HepG2 (cell line): ENCODE measurements around the gene ATP2B3. TPM values are rescaled to one million over a fixed set of nuclear protein-coding genes. Genes with fewer than 3 reads are reported as not detected.

Experiments
- ATAC-seq: fragments of 200-7000 bp; cut with Tn5 transposase; 3 replicates; pipeline ENCODE4 v1.9.1; 2020; ENCODE audit warnings: mild to moderate bottlenecking, moderate library complexity
- BruUV-seq: library from RNA; stranded (reverse); fragments of 400-500 nt; replicated peaks from 2 replicates; lab custom pipeline; 2021; lab: Mats Ljungman, UMichigan
- CTCF ChIA-PET: fragments of 300-600 bp; formaldehyde crosslinking; extraction: SDS; loops from one replicate; lab custom pipeline; 2021; ENCODE audit warnings: low total read pairs, inconsistent platforms, low intra/inter-chr PET ratio; lab: Yijun Ruan, JAX
- POLR2A ChIA-PET: fragments of 350-600 bp; sonication (Branson Sonifier 250); formaldehyde crosslinking; loops from one replicate; lab custom pipeline; 2020; ENCODE audit warnings: antibody characterized with exemption, inconsistent platforms; lab: Yijun Ruan, JAX
- DNase-seq: peaks from one replicate; pipeline ENCODE4 v3.0.0-alpha.2; 2015; ENCODE audit warnings: low spot score
- FAIRE-seq: peaks from 3 replicates; lab custom pipeline; 2011; peaks lifted over from hg19 to GRCh38; lab: Jason Lieb, UNC
- H2AFZ ChIP-seq: one replicate; pipeline ENCODE4 v1.6.1; 2011; ENCODE audit warnings: low read length, inconsistent platforms
- H3K27ac ChIP-seq: fragments of 300-600 bp; 3 replicates; pipeline ENCODE4 v1.8.0; 2011; ENCODE audit warnings: mixed run types, mild to moderate bottlenecking, mixed read lengths, low read length, inconsistent platforms; ENCODE audit not compliant: insufficient read depth; ENCODE audit errors: extremely low read length
- H3K27me3 ChIP-seq, 2 experiments: fragments of 200-600 bp in 1 of 2; 2 replicates in 1 of 2; 3 replicates in 1 of 2; pipeline versions ENCODE4 v1.6.0 to v1.8.0; 2011; ENCODE audit warnings: low read length in 2 of 2, mild to moderate bottlenecking in 2 of 2, moderate library complexity in 2 of 2, inconsistent platforms in 1 of 2; ENCODE audit not compliant: insufficient read depth in 2 of 2, control insufficient read depth in 1 of 2
- H3K36me3 ChIP-seq, 2 experiments: fragments of 200-600 bp in 1 of 2; replicated peaks in 1 of 2; 2 replicates in 1 of 2; 3 replicates in 1 of 2; pipeline versions ENCODE4 v1.5.1 to v1.8.0; 2011; ENCODE audit warnings: low read length in 2 of 2, inconsistent platforms in 1 of 2; ENCODE audit not compliant: insufficient read depth in 2 of 2, control insufficient read depth in 1 of 2
- H3K4me1 ChIP-seq: 2 replicates; pipeline ENCODE4 v1.5.1; 2012; ENCODE audit warnings: low read length, inconsistent platforms; ENCODE audit not compliant: insufficient read depth
- H3K4me2 ChIP-seq: 2 replicates; pipeline ENCODE4 v1.6.0; 2011; ENCODE audit warnings: low read depth, low read length, inconsistent platforms
- H3K4me3 ChIP-seq, 3 experiments: fragments of 200-600 bp in 1 of 3; sonication (generic), shearing (Covaris generic) in 1 of 3; replicated peaks in 1 of 3; 2 replicates each; pipeline ENCODE4 v1.5.1; 2011 to 2016; ENCODE audit warnings: low read length in 3 of 3, inconsistent platforms in 2 of 3, low read depth in 2 of 3, mild to moderate bottlenecking in 2 of 3, control low read depth in 1 of 3, mixed read lengths in 1 of 3; ENCODE audit not compliant: insufficient read depth in 1 of 3
- H3K79me2 ChIP-seq: one replicate; pipeline ENCODE4 v1.6.1; 2011; ENCODE audit warnings: low read length, inconsistent platforms; ENCODE audit not compliant: insufficient read depth
- H3K9ac ChIP-seq: 2 replicates; pipeline ENCODE4 v1.6.0; 2011; ENCODE audit warnings: mild to moderate bottlenecking, low read depth, low read length, inconsistent platforms; ENCODE audit not compliant: insufficient read depth
- H3K9me3 ChIP-seq: 2 replicates; pipeline ENCODE4 v1.5.1; 2012; ENCODE audit warnings: mild to moderate bottlenecking, low read length
- H4K20me1 ChIP-seq: 2 replicates; pipeline ENCODE4 v1.6.0; 2011; ENCODE audit warnings: inconsistent platforms, mild to moderate bottlenecking, low read length, moderate library complexity; ENCODE audit not compliant: insufficient read depth
- KLF15 ChIP-seq: sonication (generic); formaldehyde crosslinking; IDR thresholded peaks from 2 replicates; pipeline ENCODE4 v1.8.1; 2023; ENCODE audit warnings: borderline replicate concordance, mild to moderate bottlenecking, inconsistent platforms, missing genetic modification reagents, mixed read lengths
- NR1H2 ChIP-seq: sonication (generic); formaldehyde crosslinking; IDR thresholded peaks from 2 replicates; pipeline ENCODE4 v1.8.1; 2022; ENCODE audit warnings: low read depth, missing genetic modification reagents, borderline replicate concordance
- RFX1 ChIP-seq: fragments of 450-650 bp; IDR thresholded peaks from 2 replicates; pipeline ENCODE4 v1.6.1; 2017
- SALL2 ChIP-seq: sonication (generic); formaldehyde crosslinking; IDR thresholded peaks from 2 replicates; pipeline ENCODE4 v1.8.1; 2023; ENCODE audit warnings: mild to moderate bottlenecking, missing genetic modification reagents, inconsistent platforms
- WGBS: methylation state at CpG from one replicate; pipeline ENCODE4 v1.1.6; 2017; ENCODE audit warnings: low lambda C conversion rate; 5-methylcytosine and 5-hydroxymethylcytosine counted together
- in situ Hi-C: cut with HindIII; loops from 2 replicates; pipeline ENCODE4 v1.10.0; 2017; ENCODE audit warnings: low pct_unique_long_range_greater_than_20kb; ENCODE audit not compliant: extremely low pct_ligation_motif_present
- intact Hi-C: fragments of 100-400 bp; cut with micrococcal nuclease; formaldehyde crosslinking; loops from one replicate; pipeline ENCODE4 v1.10.0; 2022; ENCODE audit not compliant: unreplicated experiment
- polyA plus RNA-seq, 8 experiments: library from polyadenylated mRNA; depleted of rRNA in 3 of 8; stranded (reverse) in 7 of 8; unstranded in 1 of 8; fragments of >200 nt; fragmentation: Illumina TruSeq in 4 of 8; extraction: Trizol in 4 of 8; gene quantifications; 2 replicates each; pipeline versions ENCODE4 v1.2.1 to v1.2.3, GENCODE V29; 2011 to 2016; ENCODE audit warnings: low read depth in 4 of 8, missing spikeins in 1 of 8, mixed read lengths in 1 of 8; ENCODE audit not compliant: insufficient read depth in 1 of 8
- total RNA-seq, 5 experiments: library from RNA; depleted of rRNA; stranded (reverse); fragments of >200 nt; fragmentation: Illumina TruSeq; extraction: Trizol; gene quantifications; 2 replicates each; pipeline ENCODE4 v1.2.3, GENCODE V29; 2016; ENCODE audit warnings: low read depth in 1 of 5
- TF ChIP-seq, protein P1 (sequence below): sonication (generic); formaldehyde crosslinking; IDR thresholded peaks from 2 replicates; pipeline ENCODE4 v1.8.0; 2022; ENCODE audit warnings: low read depth, missing genetic modification reagents
- TF ChIP-seq, protein P2 (sequence below): sonication (generic); formaldehyde crosslinking; IDR thresholded peaks from 2 replicates; pipeline ENCODE4 v1.4.0; 2020; ENCODE audit warnings: missing genetic modification reagents
- TF ChIP-seq, protein P3 (sequence below): sonication (generic); formaldehyde crosslinking; IDR thresholded peaks from 2 replicates; pipeline ENCODE4 v1.4.0; 2020; ENCODE audit warnings: missing genetic modification reagents

Gene ATP2B3
- total and polyA plus RNA-seq, 2 of the 13 experiments (the other 11 are each of a cell fraction or from before 2014, with no cell fraction given) = not detected

DNA sequence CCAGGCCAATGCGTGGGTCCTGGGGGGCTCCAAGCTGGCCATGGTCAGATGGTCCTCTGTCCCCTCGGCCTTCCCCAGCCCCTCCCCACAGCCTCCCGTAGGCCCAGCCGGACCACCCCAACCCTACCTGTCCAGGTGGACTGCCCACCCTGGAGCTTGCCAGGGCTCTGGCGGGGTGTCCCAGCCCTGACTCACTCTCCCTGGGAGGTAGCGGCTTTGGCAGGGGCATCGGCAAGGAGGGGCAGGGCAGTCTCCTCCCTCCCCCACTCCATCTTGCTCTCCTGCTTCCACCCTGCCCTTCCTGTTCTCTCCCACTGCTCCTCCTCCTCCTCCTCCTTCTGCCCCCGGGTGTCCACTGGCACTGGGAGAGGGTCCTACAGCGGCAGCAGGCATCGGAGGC, 15.3 kb upstream of the ATP2B3 start:
- TF ChIP-seq, protein P1, sequence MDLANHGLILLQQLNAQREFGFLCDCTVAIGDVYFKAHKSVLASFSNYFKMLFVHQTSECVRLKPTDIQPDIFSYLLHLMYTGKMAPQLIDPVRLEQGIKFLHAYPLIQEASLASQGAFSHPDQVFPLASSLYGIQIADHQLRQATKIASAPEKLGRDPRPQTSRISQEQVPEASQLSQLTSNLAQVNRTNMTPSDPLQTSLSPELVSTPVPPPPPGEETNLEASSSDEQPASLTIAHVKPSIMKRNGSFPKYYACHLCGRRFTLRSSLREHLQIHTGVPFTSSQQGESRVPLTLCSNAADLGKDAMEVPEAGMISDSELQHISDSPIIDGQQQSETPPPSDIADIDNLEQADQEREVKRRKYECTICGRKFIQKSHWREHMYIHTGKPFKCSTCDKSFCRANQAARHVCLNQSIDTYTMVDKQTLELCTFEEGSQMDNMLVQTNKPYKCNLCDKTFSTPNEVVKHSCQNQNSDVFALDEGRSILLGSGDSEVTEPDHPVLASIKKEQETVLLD (CRISPR knock-in tag) = no peak
- TF ChIP-seq SALL2 (CRISPR knock-in tag) (no peak), KLF15 (no peak), NR1H2 (no peak), RFX1 (no peak)
- TF ChIP-seq, protein P2, sequence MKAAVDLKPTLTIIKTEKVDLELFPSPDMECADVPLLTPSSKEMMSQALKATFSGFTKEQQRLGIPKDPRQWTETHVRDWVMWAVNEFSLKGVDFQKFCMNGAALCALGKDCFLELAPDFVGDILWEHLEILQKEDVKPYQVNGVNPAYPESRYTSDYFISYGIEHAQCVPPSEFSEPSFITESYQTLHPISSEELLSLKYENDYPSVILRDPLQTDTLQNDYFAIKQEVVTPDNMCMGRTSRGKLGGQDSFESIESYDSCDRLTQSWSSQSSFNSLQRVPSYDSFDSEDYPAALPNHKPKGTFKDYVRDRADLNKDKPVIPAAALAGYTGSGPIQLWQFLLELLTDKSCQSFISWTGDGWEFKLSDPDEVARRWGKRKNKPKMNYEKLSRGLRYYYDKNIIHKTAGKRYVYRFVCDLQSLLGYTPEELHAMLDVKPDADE = no peak
- TF ChIP-seq, protein P3, sequence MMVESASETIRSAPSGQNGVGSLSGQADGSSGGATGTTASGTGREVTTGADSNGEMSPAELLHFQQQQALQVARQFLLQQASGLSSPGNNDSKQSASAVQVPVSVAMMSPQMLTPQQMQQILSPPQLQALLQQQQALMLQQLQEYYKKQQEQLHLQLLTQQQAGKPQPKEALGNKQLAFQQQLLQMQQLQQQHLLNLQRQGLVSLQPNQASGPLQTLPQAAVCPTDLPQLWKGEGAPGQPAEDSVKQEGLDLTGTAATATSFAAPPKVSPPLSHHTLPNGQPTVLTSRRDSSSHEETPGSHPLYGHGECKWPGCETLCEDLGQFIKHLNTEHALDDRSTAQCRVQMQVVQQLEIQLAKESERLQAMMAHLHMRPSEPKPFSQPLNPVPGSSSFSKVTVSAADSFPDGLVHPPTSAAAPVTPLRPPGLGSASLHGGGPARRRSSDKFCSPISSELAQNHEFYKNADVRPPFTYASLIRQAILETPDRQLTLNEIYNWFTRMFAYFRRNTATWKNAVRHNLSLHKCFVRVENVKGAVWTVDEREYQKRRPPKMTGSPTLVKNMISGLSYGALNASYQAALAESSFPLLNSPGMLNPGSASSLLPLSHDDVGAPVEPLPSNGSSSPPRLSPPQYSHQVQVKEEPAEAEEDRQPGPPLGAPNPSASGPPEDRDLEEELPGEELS = no peak
- Histone ChIP-seq H3K27me3 (no peaks in the 10 kb centered on the region), H3K4me2 (no peak overlapping the region), H3K4me1 (no peaks in the 10 kb centered on the region), H3K27ac (no peak overlapping the region), H3K9me3 (no peaks in the 10 kb centered on the region), H3K79me2 (no peaks in the 10 kb centered on the region), H3K9ac (no peak overlapping the region), H3K4me3 (no peak overlapping the region), H3K36me3 (no peaks in the 10 kb centered on the region), H2AFZ (no peak overlapping the region), H4K20me1 (no peaks in the 10 kb centered on the region)
- in situ Hi-C loops (loop anchor here (10.0 kb wide), 1 partner anchor 47 kb away; no protein-coding TSS in a partner anchor), intact Hi-C loops (no loop called here)
- ATAC-seq (no peak), FAIRE-seq (no peak), DNase-seq (no peak)
- POLR2A ChIA-PET = no interaction called here
- BruUV-seq = no TSS peak
- CTCF ChIA-PET = no interaction called here
- WGBS = 32% methylated on average over 3 of the region's 10 CpGs
